Stomach (tissue), 4 donors: ENCODE data around the gene TNNC1.

ENCODE experiments used
- EP300 ChIP-seq: sonication (generic); formaldehyde crosslinking; IDR thresholded peaks from one replicate; pipeline ENCODE4 v1.6.1; 2017; ENCODE audit warnings: antibody characterized with exemption
- POLR2A ChIP-seq, 4 donors: fragments of 450-650 bp; IDR thresholded peaks; one replicate each; pipeline ENCODE4 v1.6.1; 2016; ENCODE audit warnings: antibody characterized with exemption in 4 of 4, control low read depth in 2 of 4, mild to moderate bottlenecking in 1 of 4, moderate library complexity in 1 of 4
- POLR2AphosphoS5 ChIP-seq, 3 donors: sonication (generic); formaldehyde crosslinking; IDR thresholded peaks; one replicate each; pipeline ENCODE4 v1.6.1; 2016; ENCODE audit warnings: antibody characterized with exemption in 3 of 3

DNA sequence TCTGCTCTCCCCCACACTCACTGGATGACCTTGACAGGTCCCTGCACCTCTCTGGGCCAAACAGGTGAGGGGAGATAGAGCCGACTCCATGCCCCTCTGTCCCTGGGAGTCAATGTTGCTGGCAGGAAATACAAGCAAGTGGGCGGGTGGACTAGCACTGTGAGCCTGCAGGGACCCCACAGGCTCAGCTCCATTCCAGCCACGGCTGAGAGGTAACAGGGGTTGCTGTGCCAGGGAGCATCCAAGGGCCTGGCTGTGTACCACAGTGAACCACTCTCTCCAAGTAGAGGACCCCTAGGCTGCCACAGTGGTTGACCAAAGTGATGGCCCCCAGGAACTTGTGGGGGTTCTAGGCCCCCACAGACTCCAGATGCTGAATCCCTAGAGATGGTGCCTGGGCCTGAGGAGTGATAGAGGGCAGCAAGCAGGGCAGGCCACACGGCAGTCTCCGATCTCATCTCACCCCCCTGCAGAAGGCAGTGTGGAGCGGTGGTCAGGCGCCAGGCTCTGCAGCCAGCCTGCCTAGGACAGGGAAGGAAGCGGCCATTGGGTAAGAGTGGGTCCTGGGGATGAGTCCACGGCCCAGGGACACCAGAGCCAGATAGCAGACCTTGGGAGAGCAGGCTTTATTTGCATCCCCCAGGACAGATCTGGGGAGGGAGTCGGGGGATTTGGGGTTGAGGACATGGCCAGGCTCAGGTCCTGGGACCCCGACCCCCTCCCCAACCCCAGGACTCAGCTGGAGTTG, 3.2 kb downstream of the TNNC1 start:
- TF ChIP-seq POLR2A (IDR thresholded peaks at IDR 0.05): no peak
- TF ChIP-seq POLR2AphosphoS5 (IDR thresholded peaks at IDR 0.05): no peak
- no peak for TF ChIP-seq EP300
